C4-2B (cell line): Measurements from ENCODE around the gene RELN.

Source experiments
- CTCF ChIP-seq: fragments of 450-650 bp; conservative IDR thresholded peaks from 2 replicates; pipeline ENCODE4 v1.5.1; 2017; ENCODE audit warnings: mild to moderate bottlenecking
- ZFX ChIP-seq: fragments of 450-650 bp; IDR thresholded peaks from 2 replicates; pipeline ENCODE4 v1.6.1; 2017

GRCh38 chr7:103859709-103860108, 129.7 kb downstream of the RELN start:
- TF ChIP-seq CTCF: no peak
- TF ChIP-seq ZFX: no peak
